H1 (cell line): Measurements from ENCODE around the gene PARS2. TPM values are rescaled to one million over a fixed set of nuclear protein-coding genes. Genes with fewer than 3 reads are reported as not detected.

Experiments used
- CTCF ChIA-PET: fragments of 300-600 bp; sonication (Branson Sonifier 250); formaldehyde crosslinking; loops from one replicate; lab custom pipeline; 2021; ENCODE audit not compliant: partially characterized antibody; lab: Charles Lee
- POLR2A ChIA-PET: fragments of 300-600 bp; sonication (Branson Sonifier 250); formaldehyde crosslinking; loops from one replicate; lab custom pipeline; 2021; ENCODE audit warnings: inconsistent platforms; ENCODE audit not compliant: partially characterized antibody; lab: Charles Lee
- DNase-seq, 2 experiments: peaks; one replicate each; pipeline versions ENCODE4 v3.0.0 to v3.0.0-alpha.2; 2010 to 2022; ENCODE audit warnings: low spot score in 2 of 2, low read depth in 1 of 2, mixed read lengths in 1 of 2
- FAIRE-seq: peaks from 2 replicates; lab custom pipeline; 2011; peaks lifted over from hg19 to GRCh38; lab: Jason Lieb, UNC
- H2AFZ ChIP-seq: 2 replicates; pipeline ENCODE4 v1.8.1; 2012; ENCODE audit warnings: low read length, inconsistent platforms
- H2AK5ac ChIP-seq: 2 replicates; pipeline ENCODE4 v1.6.1; 2013; ENCODE audit warnings: low read depth, low read length
- H2BK120ac ChIP-seq: replicated peaks from 2 replicates; pipeline ENCODE3; 2013; ENCODE audit warnings: low read depth, low read length, inconsistent platforms
- H2BK12ac ChIP-seq: 2 replicates; pipeline ENCODE4 v1.6.1; 2013; ENCODE audit warnings: low read depth, low read length
- H2BK15ac ChIP-seq: 2 replicates; pipeline ENCODE4 v1.6.1; 2013; ENCODE audit warnings: low read length
- H2BK20ac ChIP-seq: 2 replicates; pipeline ENCODE4 v1.6.1; 2013; ENCODE audit warnings: low read length
- H2BK5ac ChIP-seq: 2 replicates; pipeline ENCODE4 v1.6.1; 2013; ENCODE audit warnings: low read depth, low read length
- H3K14ac ChIP-seq: 2 replicates; pipeline ENCODE4 v1.6.1; 2013; ENCODE audit warnings: inconsistent platforms; ENCODE audit not compliant: insufficient read length
- H3K18ac ChIP-seq: 2 replicates; pipeline ENCODE4 v1.6.1; 2013; ENCODE audit warnings: low read length; ENCODE audit errors: extremely low read depth
- H3K23ac ChIP-seq: 2 replicates; pipeline ENCODE4 v1.6.1; 2013; ENCODE audit warnings: inconsistent platforms; ENCODE audit not compliant: insufficient read length
- H3K23me2 ChIP-seq: 2 replicates; pipeline ENCODE4 v1.6.1; 2013; ENCODE audit warnings: low read depth, low read length
- H3K27ac ChIP-seq: 2 replicates; pipeline ENCODE4 v1.6.1; 2011; ENCODE audit warnings: low read depth, low read length, inconsistent platforms
- H3K27me3 ChIP-seq, 4 experiments: replicated peaks in 1 of 4; 1 replicate in 1 of 4; 2 replicates in 3 of 4; pipeline versions ENCODE4 v1.6.1 to v1.8.1; 2011 to 2013; ENCODE audit warnings: low read length in 3 of 4, mild to moderate bottlenecking in 3 of 4, inconsistent platforms in 2 of 4, mixed read lengths in 2 of 4, moderate library complexity in 1 of 4; ENCODE audit not compliant: control insufficient read depth in 3 of 4, insufficient read depth in 3 of 4; ENCODE audit errors: extremely low read depth in 1 of 4
- H3K36me3 ChIP-seq, 4 experiments: 2 replicates each; pipeline versions ENCODE4 v1.6.1 to v1.8.1; 2011 to 2013; ENCODE audit warnings: mild to moderate bottlenecking in 4 of 4, low read length in 3 of 4, moderate library complexity in 2 of 4, control low read depth in 1 of 4, inconsistent platforms in 1 of 4; ENCODE audit not compliant: insufficient read depth in 4 of 4, control insufficient read depth in 2 of 4
- H3K4ac ChIP-seq: replicated peaks from 2 replicates; pipeline ENCODE3; 2013; ENCODE audit warnings: low read length, low read depth, mixed read lengths, inconsistent platforms; ENCODE audit not compliant: insufficient read length
- H3K4me1 ChIP-seq, 4 experiments: replicated peaks in 1 of 4; 1 replicate in 1 of 4; 2 replicates in 3 of 4; pipeline versions ENCODE4 v1.6.1 to v1.8.1; 2011 to 2013; ENCODE audit warnings: low read length in 3 of 4, inconsistent platforms in 2 of 4, mixed read lengths in 1 of 4; ENCODE audit not compliant: insufficient read depth in 4 of 4, control insufficient read depth in 3 of 4
- H3K4me2 ChIP-seq, 2 experiments: 2 replicates each; pipeline versions ENCODE4 v1.6.1 to v1.8.1; 2011 to 2013; ENCODE audit warnings: low read depth in 2 of 2, low read length in 2 of 2, control low read depth in 1 of 2, inconsistent platforms in 1 of 2, mild to moderate bottlenecking in 1 of 2; ENCODE audit not compliant: insufficient read depth in 1 of 2
- H3K4me3 ChIP-seq, 4 experiments: fragments of 200-600, 300-600 bp in 1 of 4; sonication (generic), shearing (Covaris generic), sonication (Bioruptor Twin) in 1 of 4; 2 replicates each; pipeline versions ENCODE4 v1.5.1 to v1.8.1; 2011 to 2016; ENCODE audit warnings: low read length in 4 of 4, low read depth in 3 of 4, control low read depth in 2 of 4, inconsistent platforms in 2 of 4, mild to moderate bottlenecking in 2 of 4, mixed read lengths in 1 of 4, moderate library complexity in 1 of 4; ENCODE audit not compliant: insufficient read depth in 2 of 4; ENCODE audit errors: extremely low read depth in 1 of 4
- H3K56ac ChIP-seq: replicated peaks from 2 replicates; pipeline ENCODE3; 2013; ENCODE audit warnings: low read depth, mild to moderate bottlenecking, mixed read lengths, low read length, inconsistent platforms; ENCODE audit not compliant: insufficient read length
- H3K79me1 ChIP-seq: 2 replicates; pipeline ENCODE4 v1.6.1; 2013; ENCODE audit warnings: low read depth, low read length, control low read depth
- H3K79me2 ChIP-seq, 2 experiments: 2 replicates each; pipeline versions ENCODE4 v1.6.1 to v1.8.1; 2012 to 2013; ENCODE audit warnings: low read length in 2 of 2, mild to moderate bottlenecking in 2 of 2, inconsistent platforms in 1 of 2; ENCODE audit not compliant: insufficient read depth in 2 of 2, control insufficient read depth in 1 of 2
- H3K9ac ChIP-seq, 4 experiments: replicated peaks in 1 of 4; 1 replicate in 1 of 4; 2 replicates in 3 of 4; pipeline versions ENCODE4 v1.6.1 to v1.8.1; 2011 to 2013; ENCODE audit warnings: low read depth in 3 of 4, low read length in 3 of 4, control low read depth in 2 of 4, mild to moderate bottlenecking in 2 of 4, moderate library complexity in 2 of 4, inconsistent platforms in 1 of 4; ENCODE audit errors: extremely low read depth in 1 of 4
- H3K9me3 ChIP-seq, 2 experiments: 2 replicates each; pipeline versions ENCODE4 v1.6.1 to v1.8.1; 2012 to 2013; ENCODE audit warnings: mild to moderate bottlenecking in 2 of 2, moderate library complexity in 2 of 2, control low read depth in 1 of 2, inconsistent platforms in 1 of 2, low read depth in 1 of 2, low read length in 1 of 2, mixed read lengths in 1 of 2; ENCODE audit not compliant: insufficient read depth in 2 of 2
- H4K20me1 ChIP-seq, 2 experiments: replicated peaks in 1 of 2; 2 replicates each; pipeline versions ENCODE3 to v1.8.1; 2011 to 2013; ENCODE audit warnings: inconsistent platforms in 2 of 2, low read length in 2 of 2, mild to moderate bottlenecking in 1 of 2; ENCODE audit not compliant: insufficient read depth in 2 of 2, control insufficient read depth in 1 of 2
- H4K5ac ChIP-seq: 2 replicates; pipeline ENCODE4 v1.6.1; 2013; ENCODE audit warnings: low read length, low read depth, mixed read lengths, inconsistent platforms; ENCODE audit not compliant: insufficient read length
- H4K8ac ChIP-seq: 2 replicates; pipeline ENCODE4 v1.8.0; 2013; ENCODE audit warnings: mild to moderate bottlenecking, moderate library complexity, low read length, inconsistent platforms; ENCODE audit not compliant: insufficient read depth; ENCODE audit errors: extremely low read depth
- H4K91ac ChIP-seq: replicated peaks from 2 replicates; pipeline ENCODE3; 2013; ENCODE audit warnings: low read length, mixed read lengths, inconsistent platforms; ENCODE audit not compliant: insufficient read length
- ASH2L ChIP-seq: fragments of 200-600, 300-600 bp; sonication (generic); IDR thresholded peaks from one replicate; pipeline ENCODE4 v1.7.1; 2017; ENCODE audit warnings: low read length
- CREB1 ChIP-seq: IDR thresholded peaks from 2 replicates; pipeline ENCODE4 v1.6.1; 2012; ENCODE audit warnings: inconsistent platforms
- CTBP2 ChIP-seq: IDR thresholded peaks from 2 replicates; pipeline ENCODE4 v1.7.0; 2011; ENCODE audit warnings: borderline replicate concordance, mild to moderate bottlenecking, moderate library complexity, mixed read lengths, low read length; ENCODE audit not compliant: insufficient read depth, insufficient read length
- HDAC2 ChIP-seq, 2 experiments: fragments of 300-600 bp in 1 of 2; sonication (generic) in 1 of 2; IDR thresholded peaks; 2 replicates each; pipeline ENCODE4 v1.6.1; 2011 to 2012; ENCODE audit warnings: low read depth in 2 of 2, low read length in 2 of 2, mild to moderate bottlenecking in 2 of 2, moderate library complexity in 2 of 2, borderline replicate concordance in 1 of 2, inconsistent platforms in 1 of 2
- JUND ChIP-seq: IDR thresholded peaks from 2 replicates; pipeline ENCODE4 v1.6.1; 2011; ENCODE audit warnings: mild to moderate bottlenecking, improper control_type of control experiment, low read length
- KDM1A ChIP-seq: fragments of 200-600, 300-600 bp; sonication (generic); IDR thresholded peaks from 2 replicates; pipeline ENCODE4 v1.7.1; 2016; ENCODE audit warnings: mild to moderate bottlenecking, low read length, borderline replicate concordance
- RNF2 ChIP-seq: fragments of 200-900, 300-1000 bp; sonication (generic); IDR thresholded peaks from 2 replicates; pipeline ENCODE4 v1.7.1; 2016; ENCODE audit warnings: borderline replicate concordance, low read depth, mild to moderate bottlenecking, antibody characterized with exemption, low read length; ENCODE audit not compliant: poor library complexity, severe bottlenecking; ENCODE audit errors: missing control alignments
- SIN3A ChIP-seq, 2 experiments: IDR thresholded peaks in 1 of 2; conservative IDR thresholded peaks in 1 of 2; 2 replicates each; pipeline ENCODE4 v1.6.1; 2011 to 2012; ENCODE audit warnings: low read length in 2 of 2, improper control_type of control experiment in 1 of 2, low read depth in 1 of 2, mild to moderate bottlenecking in 1 of 2
- TAF1 ChIP-seq: IDR thresholded peaks from 2 replicates; pipeline ENCODE4 v1.6.1; 2011; ENCODE audit warnings: mild to moderate bottlenecking, low read depth, low read length
- ZNF274 ChIP-seq: IDR thresholded peaks from 2 replicates; pipeline ENCODE4 v1.7.0; 2012; ENCODE audit warnings: low read length, borderline replicate concordance; ENCODE audit errors: extremely low read depth
- WGBS, 2 experiments: shearing (Covaris generic) in 1 of 2; methylation state at CpG; one replicate each; pipeline versions ENCODE4 v1.1.6 to v1.1.7; 2013 to 2015; ENCODE audit warnings: low lambda C conversion rate in 2 of 2, mixed read lengths in 2 of 2, inconsistent platforms in 1 of 2, low coverage in 1 of 2, missing lambda C conversion rate in 1 of 2; ENCODE audit not compliant: insufficient replicate concordance in 2 of 2, insufficient coverage in 1 of 2, insufficient read length in 1 of 2; ENCODE audit errors: extremely low coverage in 1 of 2, missing lambda C conversion rate in 1 of 2; 5-methylcytosine and 5-hydroxymethylcytosine counted together
- polyA plus RNA-seq, 7 experiments: library from polyadenylated mRNA; depleted of rRNA in 3 of 7; stranded (reverse) in 5 of 7; unstranded in 2 of 7; fragments of >200 nt in 5 of 7; fragments of 200-250 nt in 2 of 7; gene quantifications; 1 replicate in 5 of 7; 2 replicates in 1 of 7; 4 replicates in 1 of 7; pipeline versions ENCODE4 v1.2.1 to v1.2.3, GENCODE V29; 2011 to 2013; ENCODE audit warnings: missing spikeins in 2 of 7, mixed read lengths in 2 of 7
- total RNA-seq: library from RNA; stranded (reverse); fragmentation: NEBNext Ultra II Directional; extraction: Animal tissue kit (Norgen Biotek cat#: 25700); gene quantifications from 2 replicates; pipeline ENCODE4 v1.2.1, GENCODE V29; 2021
- TF ChIP-seq, protein P1 (sequence below): IDR thresholded peaks from 2 replicates; pipeline ENCODE4 v1.6.1; 2012; ENCODE audit warnings: low read length, inconsistent platforms

PARS2 gene
- total and polyA plus RNA-seq, 2 of the 8 experiments (the other 6 are each of a cell fraction or from before 2014, with no cell fraction given), result 8.9 to 10.0 TPM

GRCh38 chr1:54772951-54773350, 8.6 kb upstream of the PARS2 start:
- no peak overlapping the region for H3K9ac ChIP-seq
- no peak overlapping the region for H2BK12ac ChIP-seq
- H3K23ac ChIP-seq, result no peak overlapping the region
- H4K91ac ChIP-seq, result no peak overlapping the region
- CTCF ChIA-PET, result interaction anchor here (1.5 kb wide), 1 partner anchor 17 kb away, joined by 3 read pairs; no protein-coding TSS in a partner anchor
- no peak overlapping the region for H3K4me2 ChIP-seq
- H3K4me3 ChIP-seq, result no peak overlapping the region
- TF ChIP-seq CREB1 (no peak), SIN3A (conservative IDR thresholded peaks at IDR 0.05 in 1 of 2, IDR thresholded peaks at IDR 0.05 in 1 of 2; ENCODE audit: low read depth in 1 of 2, low read length in 2 of 2) (no peak), CTBP2 (no peak), RNF2 (no peak), ZNF274 (no peak), JUND (no peak), KDM1A (no peak), TAF1 (no peak), ASH2L (no peak), HDAC2 (IDR thresholded peaks at IDR 0.05; ENCODE audit: borderline replicate concordance in 1 of 2, low read depth in 2 of 2, low read length in 2 of 2) (no peak)
- TF ChIP-seq, protein P1, sequence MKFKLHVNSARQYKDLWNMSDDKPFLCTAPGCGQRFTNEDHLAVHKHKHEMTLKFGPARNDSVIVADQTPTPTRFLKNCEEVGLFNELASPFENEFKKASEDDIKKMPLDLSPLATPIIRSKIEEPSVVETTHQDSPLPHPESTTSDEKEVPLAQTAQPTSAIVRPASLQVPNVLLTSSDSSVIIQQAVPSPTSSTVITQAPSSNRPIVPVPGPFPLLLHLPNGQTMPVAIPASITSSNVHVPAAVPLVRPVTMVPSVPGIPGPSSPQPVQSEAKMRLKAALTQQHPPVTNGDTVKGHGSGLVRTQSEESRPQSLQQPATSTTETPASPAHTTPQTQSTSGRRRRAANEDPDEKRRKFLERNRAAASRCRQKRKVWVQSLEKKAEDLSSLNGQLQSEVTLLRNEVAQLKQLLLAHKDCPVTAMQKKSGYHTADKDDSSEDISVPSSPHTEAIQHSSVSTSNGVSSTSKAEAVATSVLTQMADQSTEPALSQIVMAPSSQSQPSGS, result no peak
- no peak overlapping the region for H4K8ac ChIP-seq
- no peak overlapping the region for H3K18ac ChIP-seq
- no peak overlapping the region for H4K5ac ChIP-seq
- H2AK5ac ChIP-seq, result no peak overlapping the region
- H2BK120ac ChIP-seq, result no peak overlapping the region
- H2BK20ac ChIP-seq, result no peak overlapping the region
- H3K27ac ChIP-seq, result no peak overlapping the region
- H2BK5ac ChIP-seq, result no peak overlapping the region
- H3K36me3 ChIP-seq, result no peaks in the 10 kb centered on the region
- no peak for DNase-seq
- POLR2A ChIA-PET, result no interaction called here
- no peaks in the 10 kb centered on the region for H4K20me1 ChIP-seq
- no peak overlapping the region for H2AFZ ChIP-seq
- no peak overlapping the region for H3K56ac ChIP-seq
- no peaks in the 10 kb centered on the region for H3K27me3 ChIP-seq
- H3K79me2 ChIP-seq, result no peaks in the 10 kb centered on the region
- H3K23me2 ChIP-seq, result no peaks in the 10 kb centered on the region
- no peak overlapping the region for H2BK15ac ChIP-seq
- H3K4ac ChIP-seq, result no peak overlapping the region
- no peaks in the 10 kb centered on the region for H3K9me3 ChIP-seq
- 81% methylated on average over 2 of the region's 2 CpGs; no CpG with 5 or more reads in 1 of the 2 experiments for WGBS, 2 experiments
- H3K14ac ChIP-seq, result no peak overlapping the region
- H3K79me1 ChIP-seq, result no peaks in the 10 kb centered on the region
- FAIRE-seq, result no peak
- H3K4me1 ChIP-seq, result peaks cover 0 to 4% (median 3%) of the 10 kb centered on the region in 4 experiments; a peak in 2 of 7 replicates
